ENCODE results near the gene DOCK7.

DOCK7 gene

GRCh38 chr1:62406576-62406975, 281.6 kb downstream of the DOCK7 start:
- DNase-seq: no peak

GRCh38 chr1:62405247-62405646, 282.9 kb downstream of the DOCK7 start:
- no peak for DNase-seq

Data from hippocampal formation (tissue), 2 donors.